Breast epithelium (tissue), 3 donors: ENCODE measurements around the gene NEDD9.

Experiments used
- POLR2A ChIP-seq: fragments of 450-650 bp; IDR thresholded peaks from one replicate; pipeline ENCODE4 v1.6.1; 2016; ENCODE audit warnings: antibody characterized with exemption, mild to moderate bottlenecking, moderate library complexity
- POLR2AphosphoS5 ChIP-seq, 3 donors: sonication (generic); formaldehyde crosslinking; IDR thresholded peaks; one replicate each; pipeline ENCODE4 v1.6.1; 2017; ENCODE audit warnings: antibody characterized with exemption in 3 of 3
- TF ChIP-seq, protein P1 (sequence below), 3 donors: fragments of 450-650 bp; IDR thresholded peaks; one replicate each; pipeline ENCODE4 v1.5.1; 2016 to 2017; ENCODE audit warnings: antibody characterized with exemption in 3 of 3, mild to moderate bottlenecking in 3 of 3, moderate library complexity in 3 of 3

DNA sequence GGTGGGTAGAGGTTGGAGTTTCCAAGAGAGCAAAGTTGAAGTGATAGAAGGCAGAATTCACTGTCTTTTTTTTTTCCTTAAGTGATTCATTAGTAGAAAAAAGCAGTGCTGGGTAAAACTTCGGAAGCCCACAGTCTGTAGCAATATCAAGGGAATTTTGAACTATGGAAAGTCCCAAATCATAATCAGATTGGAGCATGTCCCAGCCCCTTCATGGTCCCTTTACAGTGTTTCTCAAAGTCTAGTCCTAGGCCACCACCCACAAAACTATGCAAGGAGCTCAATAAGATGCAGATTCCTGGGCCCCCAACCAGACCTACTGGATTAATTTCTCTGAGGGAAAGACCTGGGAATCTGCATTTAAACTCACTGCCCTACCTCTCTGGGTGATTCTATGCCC is 22.6 kb downstream of the NEDD9 start:
- TF ChIP-seq, protein P1, sequence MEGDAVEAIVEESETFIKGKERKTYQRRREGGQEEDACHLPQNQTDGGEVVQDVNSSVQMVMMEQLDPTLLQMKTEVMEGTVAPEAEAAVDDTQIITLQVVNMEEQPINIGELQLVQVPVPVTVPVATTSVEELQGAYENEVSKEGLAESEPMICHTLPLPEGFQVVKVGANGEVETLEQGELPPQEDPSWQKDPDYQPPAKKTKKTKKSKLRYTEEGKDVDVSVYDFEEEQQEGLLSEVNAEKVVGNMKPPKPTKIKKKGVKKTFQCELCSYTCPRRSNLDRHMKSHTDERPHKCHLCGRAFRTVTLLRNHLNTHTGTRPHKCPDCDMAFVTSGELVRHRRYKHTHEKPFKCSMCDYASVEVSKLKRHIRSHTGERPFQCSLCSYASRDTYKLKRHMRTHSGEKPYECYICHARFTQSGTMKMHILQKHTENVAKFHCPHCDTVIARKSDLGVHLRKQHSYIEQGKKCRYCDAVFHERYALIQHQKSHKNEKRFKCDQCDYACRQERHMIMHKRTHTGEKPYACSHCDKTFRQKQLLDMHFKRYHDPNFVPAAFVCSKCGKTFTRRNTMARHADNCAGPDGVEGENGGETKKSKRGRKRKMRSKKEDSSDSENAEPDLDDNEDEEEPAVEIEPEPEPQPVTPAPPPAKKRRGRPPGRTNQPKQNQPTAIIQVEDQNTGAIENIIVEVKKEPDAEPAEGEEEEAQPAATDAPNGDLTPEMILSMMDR (IDR thresholded peaks at IDR 0.05) = no peak
- no peak for TF ChIP-seq POLR2AphosphoS5 (IDR thresholded peaks at IDR 0.05)
- TF ChIP-seq POLR2A = no peak
